Activated CD8-positive, alpha-beta memory T cell treated with anti-CD3 and anti-CD28 coated beads for 36 hours (primary cell): ENCODE results near the gene IFITM1. TPM values are rescaled to one million over a fixed set of nuclear protein-coding genes. Genes with fewer than 3 reads are reported as not detected.

Source experiments
- CTCF ChIA-PET: fragments of 350-600 bp; sonication (Branson Sonifier 250); formaldehyde crosslinking; loops from one replicate; lab custom pipeline; 2021; ENCODE audit warnings: antibody characterized with exemption; lab: Charles Lee
- POLR2A ChIA-PET: fragments of 350-600 bp; sonication (Branson Sonifier 250); formaldehyde crosslinking; loops from one replicate; lab custom pipeline; 2021; ENCODE audit warnings: antibody characterized with exemption; lab: Charles Lee
- total RNA-seq, 2 experiments: library from RNA; stranded (reverse); gene quantifications; one replicate each; pipeline ENCODE4 v1.2.3, GENCODE V29; 2021

IFITM1 gene
- total RNA-seq, result 10 to 100 TPM; 97.5 to 99.3 TPM

DNA sequence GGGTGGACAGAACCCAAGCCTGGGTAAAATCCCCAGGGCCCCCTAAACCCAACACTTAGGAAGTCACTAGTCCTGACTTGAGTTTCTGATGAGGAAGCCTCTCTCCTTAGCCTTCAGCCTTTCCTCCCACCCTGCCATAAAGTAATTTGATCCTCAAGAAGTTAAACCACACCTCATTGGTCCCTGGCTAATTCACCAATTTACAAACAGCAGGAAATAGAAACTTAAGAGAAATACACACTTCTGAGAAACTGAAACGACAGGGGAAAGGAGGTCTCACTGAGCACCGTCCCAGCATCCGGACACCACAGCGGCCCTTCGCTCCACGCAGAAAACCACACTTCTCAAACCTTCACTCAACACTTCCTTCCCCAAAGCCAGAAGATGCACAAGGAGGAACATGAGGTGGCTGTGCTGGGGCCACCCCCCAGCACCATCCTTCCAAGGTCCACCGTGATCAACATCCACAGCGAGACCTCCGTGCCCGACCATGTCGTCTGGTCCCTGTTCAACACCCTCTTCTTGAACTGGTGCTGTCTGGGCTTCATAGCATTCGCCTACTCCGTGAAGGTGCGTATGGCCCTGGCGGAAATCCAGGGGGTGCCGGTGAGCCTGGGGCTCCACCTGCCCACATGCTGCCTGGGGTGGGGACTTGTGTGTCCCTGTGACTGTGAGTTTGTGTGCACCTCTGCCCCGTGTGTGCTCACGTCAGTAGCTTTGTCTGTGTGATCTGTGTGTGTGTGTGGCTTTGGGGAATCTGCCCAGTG is at the start of gene IFITM1:
Gene IFITM1 (plus strand): TSS at position 254 of the 767 bp plus-strand sequence. CDS start 131 bp downstream, at position 385.
- CTCF ChIA-PET, result interaction anchor here (1.7 kb wide), 1 partner anchor 9 kb away, joined by 8 read pairs; no protein-coding TSS in a partner anchor
- POLR2A ChIA-PET, result interaction anchor here (1.4 kb wide), 1 partner anchor 13 kb away, joined by 6 read pairs; no protein-coding TSS in a partner anchor

- POLR2A ChIA-PET, result interaction anchor here (1.0 to 1.5 kb wide), 4 partner anchors 24 to 182 kb away, joined by 3 to 6 read pairs (median 5); no protein-coding TSS in a partner anchor
These were observed 47.0 kb upstream of the IFITM1 start for GRCh38 chr11:266676-267439.

DNA sequence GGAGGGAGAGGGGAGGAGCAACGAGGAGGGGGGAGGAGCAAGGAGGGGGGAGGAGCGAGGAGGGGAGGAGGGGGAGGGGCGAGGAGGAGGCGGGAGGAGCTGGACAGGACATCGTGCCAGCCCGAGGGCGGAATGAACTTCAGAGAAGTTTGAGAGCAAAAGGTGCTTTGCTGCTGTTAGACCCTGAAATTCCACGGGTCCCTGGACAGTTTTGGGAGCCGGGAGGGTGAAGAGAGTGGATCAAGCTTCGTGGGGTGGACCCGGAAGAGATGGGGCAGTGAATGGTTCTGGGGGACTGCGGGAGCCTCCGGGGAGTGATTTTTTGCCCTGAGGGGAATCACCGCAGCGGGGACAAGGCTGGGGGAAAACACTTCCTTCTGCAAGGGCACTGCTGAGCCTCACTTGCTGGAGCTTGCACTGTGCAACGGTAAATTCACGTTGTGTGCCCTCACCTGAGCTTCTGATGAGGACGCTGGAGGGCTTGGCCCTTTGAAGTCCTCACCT is 46.3 kb upstream of the IFITM1 start:
- ChIA-PET POLR2A (interaction anchor here (0.7 to 1.5 kb wide), 7 partner anchors 21 to 181 kb away, joined by 3 to 6 read pairs (median 3); partner anchors contain the start of gene PGGHG), CTCF (interaction anchor here (1.0 to 2.4 kb wide), 6 partner anchors 12 to 61 kb away, joined by 3 to 7 read pairs (median 4); partner anchors contain the start of genes BET1L and RIC8A)

More at GRCh38 chr11:266676-267439, 47.0 kb upstream of the IFITM1 start:
- CTCF ChIA-PET, result interaction anchor here (0.6 to 2.4 kb wide), 6 partner anchors 13 to 141 kb away, joined by 3 to 7 read pairs (median 4); partner anchors contain the start of genes BET1L and RIC8A

DNA sequence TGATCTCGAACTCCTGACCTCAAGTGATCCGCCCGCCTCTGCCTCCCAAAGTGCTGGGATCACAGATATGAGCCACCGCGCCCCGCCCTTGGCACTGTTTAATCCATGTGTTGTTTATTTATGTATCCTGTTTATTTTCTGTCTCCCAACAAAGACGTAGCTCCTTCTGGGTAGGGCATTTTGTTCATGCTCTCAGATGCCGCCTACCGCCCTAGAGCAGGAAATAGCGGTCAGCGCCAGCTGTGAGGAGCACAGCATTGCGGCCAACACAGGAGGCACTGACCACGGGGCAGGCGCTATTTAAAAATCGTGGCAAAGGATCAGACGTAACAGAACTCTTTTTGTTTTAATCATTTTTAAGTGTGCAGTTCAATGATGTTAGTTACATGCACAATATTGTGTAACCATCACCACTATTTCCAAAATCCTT is 45.1 kb upstream of the IFITM1 start:
- CTCF ChIA-PET, result interaction anchor here (0.6 to 2.4 kb wide), 5 partner anchors 24 to 87 kb away, joined by 3 to 7 read pairs (median 4); partner anchors contain the start of genes BET1L and RIC8A
- POLR2A ChIA-PET, result interaction anchor here (0.8 to 1.4 kb wide), 6 partner anchors 36 to 457 kb away, joined by 3 to 6 read pairs (median 4); partner anchors contain the start of genes BET1L and RIC8A

DNA sequence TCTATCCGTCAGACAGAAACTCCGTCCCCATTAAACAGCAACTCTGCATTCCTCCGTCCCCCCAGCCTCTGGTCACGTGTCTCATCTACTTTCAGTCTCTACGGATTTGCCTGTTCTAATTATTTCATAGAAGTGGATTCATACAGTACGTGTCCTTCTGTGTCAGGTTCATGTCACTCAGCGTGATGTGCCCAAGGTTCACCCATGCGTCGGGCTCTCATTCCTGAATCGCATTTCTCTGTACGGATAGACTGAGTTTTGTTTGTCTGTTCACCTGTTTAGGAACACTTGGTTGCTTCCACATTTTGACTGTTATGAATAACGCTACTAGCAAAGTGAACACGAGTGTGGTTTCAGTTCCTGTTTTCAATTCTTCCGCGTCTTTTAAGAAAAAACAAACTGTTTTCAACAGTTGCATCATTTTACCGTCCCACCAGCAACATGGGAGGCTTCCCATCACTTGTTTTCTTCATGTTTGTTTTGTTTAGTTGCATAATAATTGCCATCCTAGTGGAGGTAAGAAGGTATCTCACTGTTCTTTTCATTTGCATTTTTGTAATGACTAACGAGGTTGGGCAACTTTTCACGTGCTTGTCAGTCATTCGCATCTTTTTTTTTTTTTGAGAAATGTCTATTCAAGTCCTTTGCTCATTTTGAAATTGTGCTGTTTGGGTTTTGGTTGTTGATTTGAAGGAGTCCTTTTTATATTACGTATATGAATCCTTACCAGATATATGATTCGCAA is 44.5 kb upstream of the IFITM1 start:
- ChIA-PET POLR2A (interaction anchor here (0.8 to 1.0 kb wide), 4 partner anchors 62 to 456 kb away, joined by 3 to 6 read pairs (median 4); partner anchors contain the start of genes BET1L and RIC8A), CTCF (interaction anchor here (1.2 to 2.4 kb wide), 2 partner anchors 61 to 86 kb away, joined by 4 to 7 read pairs; partner anchors contain the start of genes BET1L and RIC8A)

GRCh38 chr11:270451-271318 is 43.2 kb upstream of the IFITM1 start:
- POLR2A ChIA-PET, result no interaction called here
- CTCF ChIA-PET, result interaction anchor here (0.7 to 2.7 kb wide), 2 partner anchors 11 to 20 kb away, joined by 3 to 15 read pairs; no protein-coding TSS in a partner anchor

DNA sequence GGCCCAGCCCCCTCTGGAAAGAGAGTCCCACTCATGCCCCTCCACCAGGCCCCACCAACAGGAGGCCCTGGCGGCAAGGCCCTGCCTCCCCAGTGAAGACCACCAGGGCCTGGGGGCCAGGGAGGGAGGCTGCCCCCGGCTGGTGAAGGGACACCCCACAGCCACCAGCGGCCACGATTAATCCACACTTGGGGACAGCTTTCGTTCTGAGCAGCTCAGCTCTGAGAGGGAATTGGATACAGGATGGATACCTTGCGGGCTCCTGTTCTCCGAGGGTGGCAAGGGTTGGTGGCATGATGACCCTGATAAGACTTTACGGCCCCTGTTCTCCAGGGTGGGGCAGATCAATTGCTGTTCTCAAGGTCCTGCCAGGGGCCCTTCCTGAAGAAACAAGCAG is 42.5 kb upstream of the IFITM1 start:
- POLR2A ChIA-PET, result no interaction called here
- CTCF ChIA-PET, result interaction anchor here (0.9 to 2.7 kb wide), 2 partner anchors 11 to 30 kb away, joined by 4 to 15 read pairs; no protein-coding TSS in a partner anchor

DNA sequence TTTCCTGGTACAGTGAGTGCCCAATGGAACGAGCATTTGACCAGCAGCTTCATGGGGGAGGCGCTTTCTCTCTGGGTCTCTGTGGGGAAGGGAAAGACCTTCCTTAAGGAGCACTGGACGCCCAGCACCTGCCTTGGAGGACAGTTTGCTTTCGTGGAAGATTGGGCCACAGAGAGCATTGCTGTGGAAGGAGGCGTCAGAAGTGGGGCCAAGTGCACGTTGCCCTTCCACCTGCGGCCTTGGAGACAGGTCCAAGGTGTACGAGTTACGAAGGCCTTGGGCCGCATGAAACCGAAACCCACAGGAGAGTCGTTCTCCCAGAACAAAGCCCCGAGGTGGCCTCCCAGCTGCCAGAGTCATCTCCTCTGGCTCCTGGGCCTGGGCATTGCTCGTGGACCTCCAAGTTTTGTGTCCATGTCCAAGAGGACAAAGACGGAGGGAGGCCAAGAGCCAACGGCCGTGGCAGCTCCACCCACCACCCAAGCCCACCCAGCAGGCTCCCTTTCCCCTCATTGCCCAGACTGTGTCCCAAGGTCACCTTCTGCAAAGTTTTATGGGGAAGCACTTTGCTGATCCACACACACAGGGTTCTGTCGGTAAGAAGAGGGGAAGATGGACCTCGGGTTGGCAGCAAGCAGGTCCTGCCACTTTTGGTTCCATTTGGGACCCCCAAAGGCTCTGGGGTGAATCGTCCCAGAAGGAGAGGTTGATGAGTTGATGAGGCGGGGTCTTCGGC is 41.5 kb upstream of the IFITM1 start:
- POLR2A ChIA-PET, result interaction anchor here (0.5 kb wide), 1 partner anchor 40 kb away, joined by 4 read pairs; no protein-coding TSS in a partner anchor
- CTCF ChIA-PET, result interaction anchor here (0.9 to 2.7 kb wide), 2 partner anchors 10 to 29 kb away, joined by 4 to 15 read pairs; no protein-coding TSS in a partner anchor

- CTCF ChIA-PET, result interaction anchor here (0.6 to 2.7 kb wide), 2 partner anchors 9 to 91 kb away, joined by 3 to 15 read pairs; no protein-coding TSS in a partner anchor
- POLR2A ChIA-PET, result no interaction called here
These were observed 41.0 kb upstream of the IFITM1 start for GRCh38 chr11:272931-273198.

- CTCF ChIA-PET, result interaction anchor here (0.6 to 0.8 kb wide), 2 partner anchors 10 to 36 kb away, joined by 3 read pairs; no protein-coding TSS in a partner anchor
- POLR2A ChIA-PET, result no interaction called here
These were observed 37.6 kb upstream of the IFITM1 start for GRCh38 chr11:276219-276618.

DNA sequence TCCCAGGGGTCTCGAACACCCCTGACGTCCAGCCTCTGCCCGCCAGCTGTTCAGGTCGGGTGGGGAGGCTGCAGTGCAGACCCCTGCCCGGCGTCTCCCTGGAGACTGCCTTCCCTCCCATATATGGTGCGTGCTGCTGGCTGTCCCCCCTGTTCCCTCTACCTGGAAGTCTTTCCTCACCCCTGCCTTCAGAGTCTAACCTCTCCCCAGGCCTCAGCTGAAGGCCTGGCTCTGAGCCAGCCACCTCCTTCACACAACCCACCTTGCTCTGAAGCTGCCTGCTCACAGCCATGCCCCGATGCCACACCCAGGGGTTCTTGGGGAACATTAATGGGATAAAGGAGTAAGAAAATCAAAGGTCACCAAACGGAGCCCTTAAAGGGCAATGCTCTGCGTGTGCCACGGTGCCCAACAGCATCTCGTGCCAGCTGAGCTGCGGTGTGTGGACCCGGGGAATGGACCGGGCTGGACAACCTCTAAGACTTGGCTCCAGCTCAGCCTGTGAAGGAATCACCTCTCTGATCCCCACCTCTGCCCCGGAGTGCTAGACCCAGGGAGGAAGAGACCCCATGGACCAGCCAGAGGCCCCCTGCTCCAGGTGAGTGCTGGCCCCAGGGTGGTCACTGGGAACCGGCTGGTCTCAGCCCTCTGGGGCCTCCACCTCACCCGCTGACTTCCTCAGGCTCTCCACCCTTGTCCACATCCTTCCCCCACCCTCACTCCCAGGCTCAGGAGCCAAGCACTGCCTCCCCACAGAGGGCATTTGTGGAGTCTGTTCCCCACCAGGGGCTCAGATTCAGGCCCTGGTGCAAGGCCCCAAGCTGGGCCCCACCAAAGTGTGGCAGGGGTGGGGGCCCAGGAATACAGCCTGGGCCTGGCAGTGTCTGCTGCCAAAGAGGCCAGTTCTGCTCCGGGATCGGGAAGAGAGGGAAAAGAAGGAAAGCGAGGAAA is 35.6 kb upstream of the IFITM1 start, which contains the start of gene NLRP6:
Gene NLRP6 (plus strand): TSS at position 407 of the 951 bp plus-strand sequence. CDS start 163 bp downstream, at position 570.
- CTCF ChIA-PET, result interaction anchor here (0.6 to 1.5 kb wide), 8 partner anchors 9 to 34 kb away, joined by 3 to 7 read pairs (median 4); no protein-coding TSS in a partner anchor
- POLR2A ChIA-PET, result interaction anchor here (1.3 kb wide), 1 partner anchor 9 kb away, joined by 3 read pairs; no protein-coding TSS in a partner anchor

- ChIA-PET POLR2A (interaction anchor here (1.3 kb wide), 1 partner anchor 8 kb away, joined by 3 read pairs; no protein-coding TSS in a partner anchor), CTCF (interaction anchor here (0.7 to 4.8 kb wide), 10 partner anchors 7 to 33 kb away, joined by 3 to 15 read pairs (median 4); no protein-coding TSS in a partner anchor)
These were observed 34.5 kb upstream of the IFITM1 start for GRCh38 chr11:279040-279965.

DNA sequence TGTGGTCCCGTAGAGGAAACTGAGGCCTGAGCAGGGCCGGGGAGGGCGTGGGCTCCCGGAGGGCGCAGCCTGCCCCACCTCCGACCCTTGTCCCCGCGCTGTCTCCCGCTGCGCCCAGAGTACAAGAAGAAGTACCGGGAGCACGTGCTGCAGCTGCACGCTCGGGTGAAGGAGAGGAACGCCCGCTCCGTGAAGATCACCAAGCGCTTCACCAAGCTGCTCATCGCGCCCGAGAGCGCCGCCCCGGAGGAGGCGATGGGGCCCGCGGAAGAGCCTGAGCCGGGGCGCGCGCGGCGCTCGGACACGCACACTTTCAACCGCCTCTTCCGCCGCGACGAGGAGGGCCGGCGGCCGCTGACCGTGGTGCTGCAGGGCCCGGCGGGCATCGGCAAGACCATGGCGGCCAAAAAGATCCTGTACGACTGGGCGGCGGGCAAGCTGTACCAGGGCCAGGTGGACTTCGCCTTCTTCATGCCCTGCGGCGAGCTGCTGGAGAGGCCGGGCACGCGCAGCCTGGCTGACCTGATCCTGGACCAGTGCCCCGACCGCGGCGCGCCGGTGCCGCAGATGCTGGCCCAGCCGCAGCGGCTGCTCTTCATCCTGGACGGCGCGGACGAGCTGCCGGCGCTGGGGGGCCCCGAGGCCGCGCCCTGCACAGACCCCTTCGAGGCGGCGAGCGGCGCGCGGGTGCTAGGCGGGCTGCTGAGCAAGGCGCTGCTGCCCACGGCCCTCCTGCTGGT is 33.7 kb upstream of the IFITM1 start:
- ChIA-PET POLR2A (interaction anchor here (1.1 to 1.7 kb wide), 2 partner anchors 10 to 73 kb away, joined by 3 to 4 read pairs; partner anchors contain the start of genes BET1L and RIC8A), CTCF (interaction anchor here (1.0 to 4.8 kb wide), 7 partner anchors 8 to 32 kb away, joined by 3 to 15 read pairs (median 4); no protein-coding TSS in a partner anchor)
